ENCODE measurements around the gene LCE2A.
"Not testable (repeated sequence)": the region's sequence is repeated elsewhere in the genome, so short reads cannot be mapped to it uniquely, and the experiment has no call there.

Gene LCE2A

GRCh38 chr1:152667648-152668047 lies 30.5 kb upstream of the LCE2A start:
- Histone ChIP-seq H3K4me1 (no peaks in the 10 kb centered on the region), H3K27me3 (no peaks in the 10 kb centered on the region; the same call in 1 of the 2 replicates), H3K4me3 (ENCODE audit: low read depth, low read length) (no peak overlapping the region), H3K36me3 (no peaks in the 10 kb centered on the region), H3K9me3 (no peaks in the 10 kb centered on the region)
- no peak for DNase-seq
- TF ChIP-seq CTCF (IDR thresholded peaks at IDR 0.05; ENCODE audit: low read depth, low read length) = no peak

GRCh38 chr1:152673016-152673415 lies 25.1 kb upstream of the LCE2A start:
- Histone ChIP-seq H3K4me1 (no peaks in the 10 kb centered on the region), H3K36me3 (no peaks in the 10 kb centered on the region), H3K9me3 (no peaks in the 10 kb centered on the region), H3K27me3 (no peaks in the 10 kb centered on the region), H3K4me3 (ENCODE audit: low read depth, low read length) (no peak overlapping the region)
- no peak for TF ChIP-seq CTCF (IDR thresholded peaks at IDR 0.05; ENCODE audit: low read depth, low read length)
- DNase-seq = no peak

- H3K9me3 ChIP-seq; H3K36me3 ChIP-seq; H3K4me3 ChIP-seq (ENCODE audit: low read depth, low read length); H3K27me3 ChIP-seq; H3K4me1 ChIP-seq; DNase-seq: not testable (repeated sequence)
Observed at GRCh38 chr1:152674983-152675382, 23.2 kb upstream of the LCE2A start, which contains the start of gene LCE2C. Gene LCE2C, plus strand, starts transcription at chr1:152675279. Its CDS starts 737 bp downstream, at chr1:152676016.

- no peaks in the 10 kb centered on the region for H3K4me1 ChIP-seq
- no peaks in the 10 kb centered on the region for H3K27me3 ChIP-seq
- no peak overlapping the region for H3K4me3 ChIP-seq (ENCODE audit: low read depth, low read length)
- no peak for TF ChIP-seq CTCF (IDR thresholded peaks at IDR 0.05; ENCODE audit: low read depth, low read length)
- no peaks in the 10 kb centered on the region for H3K9me3 ChIP-seq
- no peak for DNase-seq
- no peaks in the 10 kb centered on the region for H3K36me3 ChIP-seq
Observed at GRCh38 chr1:152679459-152679858, 18.7 kb upstream of the LCE2A start.

GRCh38 chr1:152681616-152682015 lies 16.5 kb upstream of the LCE2A start:
- Histone ChIP-seq H3K9me3 (no peaks in the 10 kb centered on the region), H3K4me1 (no peaks in the 10 kb centered on the region), H3K36me3 (no peaks in the 10 kb centered on the region), H3K27me3 (no peaks in the 10 kb centered on the region), H3K4me3 (ENCODE audit: low read depth, low read length) (no peak overlapping the region)
- no peak for TF ChIP-seq CTCF (IDR thresholded peaks at IDR 0.05; ENCODE audit: low read depth, low read length)
- DNase-seq = no peak

GRCh38 chr1:152683846-152684245 lies 14.3 kb upstream of the LCE2A start:
- no peaks in the 10 kb centered on the region for H3K27me3 ChIP-seq
- no peak for DNase-seq
- H3K4me3 ChIP-seq (ENCODE audit: low read depth, low read length) = no peak overlapping the region
- H3K36me3 ChIP-seq = no peaks in the 10 kb centered on the region
- no peaks in the 10 kb centered on the region for H3K9me3 ChIP-seq
- no peaks in the 10 kb centered on the region for H3K4me1 ChIP-seq
- no peak for TF ChIP-seq CTCF (IDR thresholded peaks at IDR 0.05; ENCODE audit: low read depth, low read length)

- H3K4me3 ChIP-seq (ENCODE audit: low read depth, low read length); H3K4me1 ChIP-seq; DNase-seq; H3K27me3 ChIP-seq; H3K36me3 ChIP-seq; H3K9me3 ChIP-seq: not testable (repeated sequence)
Observed at GRCh38 chr1:152685823-152686222, 12.3 kb upstream of the LCE2A start, which contains the start of gene LCE2B. Gene LCE2B, plus strand, starts transcription at chr1:152686123. Its CDS starts 721 bp downstream, at chr1:152686844.

Measured in BE2C (cell line).